Measurements from ENCODE around the gene FPR2. TPM values are rescaled to one million over a fixed set of nuclear protein-coding genes. Genes with fewer than 3 reads are reported as not detected.

Gene FPR2
- total RNA-seq, 4 donors from 2014 or later, result not detected

DNA sequence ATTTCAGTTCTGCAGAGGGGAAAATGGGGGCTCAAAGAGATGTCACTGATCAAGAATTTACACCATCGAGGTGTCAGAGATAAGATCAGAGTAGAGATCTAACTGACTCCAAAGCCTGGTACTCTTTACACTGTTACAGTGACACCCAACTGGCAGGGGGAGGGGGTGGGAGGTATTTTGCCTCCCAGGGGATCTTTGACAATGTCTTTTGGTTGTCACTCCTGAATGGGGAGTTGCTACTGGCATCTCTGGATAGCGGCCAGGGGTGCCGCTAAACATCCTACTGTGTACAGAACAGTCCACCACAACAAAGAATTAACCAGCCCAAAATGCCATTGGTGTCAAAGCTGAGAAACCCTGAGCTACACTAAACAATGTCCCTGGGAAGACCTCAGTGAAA lies 37.1 kb downstream of the FPR2 start:
- no peaks in the 10 kb centered on the region for H3K27me3 ChIP-seq
- 64 to 82% methylated on average over 2 to 3 of the region's 3 CpGs for WGBS, 2 donors (ENCODE audit: low coverage in 1 of 2)
- peaks cover 0 to 5% (median 0%) of the 10 kb centered on the region in 4 donors for H3K4me1 ChIP-seq
- peak overlapping the region in 3 of 4 donors; percentile 42 to 72 (median 59) for H3K27ac ChIP-seq
- intact Hi-C loops (cut with DNase I; ENCODE audit: low total_unique reads), result no loop called here
- no peak overlapping the region for H3K4me3 ChIP-seq
- TF ChIP-seq EP300 (IDR thresholded peaks at IDR 0.05; ENCODE audit: low read depth) (no peak), POLR2AphosphoS5 (IDR thresholded peaks at IDR 0.05) (no peak), POLR2A (IDR thresholded peaks at IDR 0.05) (no peak)
- TF ChIP-seq, protein P1, sequence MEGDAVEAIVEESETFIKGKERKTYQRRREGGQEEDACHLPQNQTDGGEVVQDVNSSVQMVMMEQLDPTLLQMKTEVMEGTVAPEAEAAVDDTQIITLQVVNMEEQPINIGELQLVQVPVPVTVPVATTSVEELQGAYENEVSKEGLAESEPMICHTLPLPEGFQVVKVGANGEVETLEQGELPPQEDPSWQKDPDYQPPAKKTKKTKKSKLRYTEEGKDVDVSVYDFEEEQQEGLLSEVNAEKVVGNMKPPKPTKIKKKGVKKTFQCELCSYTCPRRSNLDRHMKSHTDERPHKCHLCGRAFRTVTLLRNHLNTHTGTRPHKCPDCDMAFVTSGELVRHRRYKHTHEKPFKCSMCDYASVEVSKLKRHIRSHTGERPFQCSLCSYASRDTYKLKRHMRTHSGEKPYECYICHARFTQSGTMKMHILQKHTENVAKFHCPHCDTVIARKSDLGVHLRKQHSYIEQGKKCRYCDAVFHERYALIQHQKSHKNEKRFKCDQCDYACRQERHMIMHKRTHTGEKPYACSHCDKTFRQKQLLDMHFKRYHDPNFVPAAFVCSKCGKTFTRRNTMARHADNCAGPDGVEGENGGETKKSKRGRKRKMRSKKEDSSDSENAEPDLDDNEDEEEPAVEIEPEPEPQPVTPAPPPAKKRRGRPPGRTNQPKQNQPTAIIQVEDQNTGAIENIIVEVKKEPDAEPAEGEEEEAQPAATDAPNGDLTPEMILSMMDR (IDR thresholded peaks at IDR 0.05), result no peak
- in situ Hi-C loops (cut with MboI; ENCODE audit: low pct_ligation_motif_present in 1 of 4, low pct_unique_long_range_greater_than_20kb in 1 of 4, low sequenced_read_pairs in 3 of 4), result loop anchor here in 1 of 4 donors (25.0 kb wide), 1 partner anchor 336 kb away; the partner anchor contains the start of gene SIGLEC8
- H3K9me3 ChIP-seq, result no peaks in the 10 kb centered on the region
- no peaks in the 10 kb centered on the region for H3K36me3 ChIP-seq
- DNase-seq, result no peak

DNA sequence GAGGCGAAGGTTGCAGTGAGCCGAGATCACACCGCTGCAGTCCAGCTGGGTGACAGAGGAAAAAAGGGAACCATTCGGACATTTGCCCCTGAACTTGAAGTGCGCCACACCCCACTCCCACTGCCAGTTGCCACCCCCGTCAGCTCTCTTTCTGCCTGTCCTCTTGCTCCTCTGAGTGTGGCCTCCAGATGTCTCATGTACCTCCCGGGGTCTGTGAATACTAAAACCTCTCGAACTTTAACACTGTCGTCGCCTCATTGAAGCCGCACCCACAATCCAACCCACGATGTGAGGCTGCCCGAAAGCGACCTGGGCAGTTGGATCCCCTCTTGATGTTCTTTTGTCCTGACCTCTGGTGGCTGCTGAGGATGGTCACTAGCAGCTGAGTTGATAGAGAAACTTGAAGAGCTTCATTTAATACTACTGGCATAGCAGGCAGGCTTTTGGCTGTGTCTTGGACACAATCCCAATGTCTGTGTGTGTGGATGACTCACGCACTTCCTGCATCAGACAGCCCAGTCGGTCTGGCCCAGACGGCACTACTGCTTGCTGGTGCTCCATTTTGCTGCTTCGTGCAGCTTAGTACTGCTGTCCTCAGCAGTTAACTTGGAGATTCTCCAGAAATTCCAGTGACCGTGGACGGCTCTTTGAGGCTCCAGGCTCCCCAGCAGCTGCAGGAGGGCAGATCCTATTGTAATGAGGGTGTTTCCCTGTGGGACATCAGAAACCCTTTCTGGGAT lies 38.2 kb downstream of the FPR2 start:
- in situ Hi-C loops (cut with MboI; ENCODE audit: low pct_ligation_motif_present in 1 of 4, low pct_unique_long_range_greater_than_20kb in 1 of 4, low sequenced_read_pairs in 3 of 4), result loop anchor here in 1 of 4 donors (25.0 kb wide), 1 partner anchor 337 kb away; the partner anchor contains the start of gene SIGLEC8
- H3K36me3 ChIP-seq, result no peaks in the 10 kb centered on the region
- H3K27me3 ChIP-seq, result no peaks in the 10 kb centered on the region
- TF ChIP-seq, protein P1 (IDR thresholded peaks at IDR 0.05), result no peak
- TF ChIP-seq POLR2A (IDR thresholded peaks at IDR 0.05) (no peak), POLR2AphosphoS5 (IDR thresholded peaks at IDR 0.05) (peak in 2 of 3 donors; percentile 13 to 45)
- 54 to 73% methylated on average over 3 to 20 of the region's 20 CpGs for WGBS, 2 donors (ENCODE audit: low coverage in 1 of 2)
- H3K27ac ChIP-seq, result peak overlapping the region; percentile 42 to 77 (median 66)
- H3K4me3 ChIP-seq, result no peak overlapping the region
- no peaks in the 10 kb centered on the region for H3K9me3 ChIP-seq
- H3K4me1 ChIP-seq, result peaks cover 0 to 5% (median 0%) of the 10 kb centered on the region in 4 donors
- peak; percentile 58 for DNase-seq
- intact Hi-C loops (cut with DNase I; ENCODE audit: low total_unique reads), result no loop called here

DNA sequence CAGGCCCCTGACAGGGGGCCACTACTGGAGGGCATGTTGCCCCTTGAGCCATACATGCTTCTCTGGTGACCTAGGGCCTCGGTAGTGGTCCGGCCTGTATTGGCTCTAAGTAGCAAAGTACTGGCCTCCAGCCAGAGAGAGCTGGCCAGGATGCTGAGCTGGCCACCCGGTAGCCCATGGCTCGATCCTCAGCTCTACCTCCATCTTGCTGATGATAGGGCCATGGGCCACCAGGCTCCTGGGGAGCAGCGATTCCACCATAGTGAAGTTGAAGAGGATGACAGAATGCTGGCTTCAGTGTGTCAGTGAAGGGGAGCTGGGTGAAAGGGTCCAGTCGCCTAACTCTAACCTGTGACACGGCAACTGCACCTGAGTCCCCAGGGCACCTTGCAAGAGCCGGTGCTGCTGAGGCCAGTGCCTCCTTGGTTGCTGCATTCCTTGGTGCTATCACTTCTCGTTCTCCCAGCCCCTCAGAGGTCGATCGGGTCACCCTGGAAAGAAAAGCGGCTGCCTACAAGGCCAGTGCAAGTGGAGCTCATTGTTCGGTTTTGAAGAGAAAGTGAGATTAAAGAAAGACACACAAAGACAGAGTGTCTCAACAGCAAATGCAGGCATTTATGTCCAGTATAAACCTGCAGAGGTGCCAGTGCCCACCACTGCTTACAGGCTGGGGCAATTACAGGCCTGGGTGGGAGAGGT lies 38.9 kb downstream of the FPR2 start:
- no peak overlapping the region for H3K4me3 ChIP-seq
- no peak for DNase-seq
- H3K36me3 ChIP-seq, result no peaks in the 10 kb centered on the region
- H3K4me1 ChIP-seq, result peaks cover 0 to 5% (median 0%) of the 10 kb centered on the region in 4 donors
- peak overlapping the region; percentile 42 to 77 (median 66) for H3K27ac ChIP-seq
- intact Hi-C loops (cut with DNase I; ENCODE audit: low total_unique reads), result no loop called here
- TF ChIP-seq, protein P1 (IDR thresholded peaks at IDR 0.05), result no peak
- no peak for TF ChIP-seq POLR2AphosphoS5 (IDR thresholded peaks at IDR 0.05)
- 83% methylated on average over 1 to 13 of the region's 13 CpGs for WGBS, 2 donors (ENCODE audit: low coverage in 1 of 2)
- in situ Hi-C loops (cut with MboI; ENCODE audit: low pct_ligation_motif_present in 1 of 4, low pct_unique_long_range_greater_than_20kb in 1 of 4, low sequenced_read_pairs in 3 of 4), result loop anchor here in 1 of 4 donors (25.0 kb wide), 1 partner anchor 338 kb away; the partner anchor contains the start of gene SIGLEC8
- H3K9me3 ChIP-seq, result no peaks in the 10 kb centered on the region
- no peaks in the 10 kb centered on the region for H3K27me3 ChIP-seq

DNA sequence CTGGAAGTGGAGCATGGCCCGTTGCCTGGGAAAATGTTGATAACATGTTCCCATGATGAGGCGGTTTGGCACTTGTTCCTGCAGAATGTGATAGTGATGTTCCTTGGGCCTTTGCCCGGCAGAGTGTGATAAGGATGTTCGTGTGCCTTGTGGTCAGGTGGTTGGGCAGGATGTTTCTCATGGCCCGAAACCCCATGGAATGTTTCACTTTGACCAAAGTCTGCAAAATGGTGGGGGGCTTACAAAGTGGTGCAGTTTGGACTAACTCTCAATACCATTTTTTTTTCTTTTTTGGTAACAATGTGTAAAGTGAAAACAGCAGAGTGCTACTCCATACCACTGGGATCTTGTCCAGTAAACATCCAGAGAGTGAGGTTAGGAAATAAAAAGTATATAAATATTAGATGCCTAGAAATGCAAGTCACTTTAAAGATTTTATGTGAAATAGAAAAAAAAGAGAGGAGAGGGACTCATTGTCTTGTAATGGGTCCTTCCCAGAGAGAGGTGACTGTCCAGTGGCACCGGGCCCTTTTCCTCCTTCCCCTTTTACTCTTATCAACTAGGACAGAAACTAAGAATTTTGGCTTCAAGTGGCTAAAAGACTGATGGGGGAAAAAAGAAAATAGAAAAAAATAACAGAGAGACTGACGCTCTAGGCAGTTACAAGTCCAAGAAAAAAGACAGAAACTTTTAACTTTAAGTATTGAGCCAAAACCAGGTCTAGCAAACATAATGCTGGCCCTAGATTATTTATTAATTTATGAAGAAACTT lies 39.7 kb downstream of the FPR2 start:
- 80 to 85% methylated on average over 6 to 7 of the region's 7 CpGs for WGBS, 2 donors (ENCODE audit: low coverage in 1 of 2)
- Histone ChIP-seq H3K4me1 (peaks cover 0 to 5% (median 0%) of the 10 kb centered on the region in 4 donors), H3K27ac (peak overlapping the region; percentile 42 to 77 (median 66)), H3K27me3 (no peaks in the 10 kb centered on the region), H3K4me3 (no peak overlapping the region), H3K9me3 (no peaks in the 10 kb centered on the region), H3K36me3 (no peaks in the 10 kb centered on the region)
- in situ Hi-C loops (cut with MboI; ENCODE audit: low pct_ligation_motif_present in 1 of 4, low pct_unique_long_range_greater_than_20kb in 1 of 4, low sequenced_read_pairs in 3 of 4) (no loop called here), intact Hi-C loops (cut with DNase I; ENCODE audit: low total_unique reads) (no loop called here)
- TF ChIP-seq, protein P1 (IDR thresholded peaks at IDR 0.05), result no peak
- TF ChIP-seq POLR2A (IDR thresholded peaks at IDR 0.05), result no peak
- TF ChIP-seq POLR2AphosphoS5 (IDR thresholded peaks at IDR 0.05), result no peak
- no peak for TF ChIP-seq EP300 (IDR thresholded peaks at IDR 0.05; ENCODE audit: low read depth)
- DNase-seq, result no peak
